ENCODE measurements around the gene RBBP7. TPM values are rescaled to one million over a fixed set of nuclear protein-coding genes. Genes with fewer than 3 reads are reported as not detected.

The RBBP7 gene
- total RNA-seq, 1 experiment from 2014 or later, result 146 TPM

DNA sequence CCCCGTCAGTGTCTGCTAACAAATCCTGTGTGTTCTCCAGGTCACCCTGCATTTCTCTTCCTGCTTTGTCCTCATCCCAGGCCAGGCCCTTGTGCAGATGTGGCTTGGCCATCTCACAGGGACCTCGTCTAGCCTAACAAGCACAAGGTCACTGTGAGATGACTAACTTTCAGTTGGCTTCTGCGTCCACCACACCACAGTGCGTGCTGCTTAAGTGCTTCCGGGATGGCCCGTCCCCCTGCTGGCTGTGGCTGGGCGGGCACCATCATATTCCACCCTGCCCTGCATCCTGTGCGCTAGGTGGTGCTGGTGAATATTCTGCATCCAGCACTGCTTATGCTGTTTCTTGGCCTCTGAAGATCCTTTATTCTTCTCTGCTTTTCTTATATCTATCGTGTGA is 33.8 kb downstream of the RBBP7 start:
- Histone ChIP-seq H3K27ac (ENCODE audit: low read depth, low read length) (no peak overlapping the region), H3K9ac (ENCODE audit: low read length) (no peak overlapping the region), H3K4me3 (replicated peaks in 1 of 2; ENCODE audit: low read depth in 1 of 2, low read length in 2 of 2) (no peak overlapping the region), H3K9me3 (ENCODE audit: control insufficient read depth in 1 of 2, insufficient read depth in 1 of 2, low read depth in 1 of 2, low read length in 2 of 2) (no peaks in the 10 kb centered on the region), H3K27me3 (ENCODE audit: insufficient read depth, low read length) (no peaks in the 10 kb centered on the region), H3K79me2 (ENCODE audit: insufficient read depth, low read length) (no peaks in the 10 kb centered on the region), H4K20me1 (ENCODE audit: insufficient read depth) (no peaks in the 10 kb centered on the region), H3K36me3 (ENCODE audit: control insufficient read depth in 1 of 2, insufficient read depth in 2 of 2, low read length in 2 of 2) (peaks cover 6 to 21% of the 10 kb centered on the region in 2 experiments; a peak in 3 of 4 replicates), H2AFZ (ENCODE audit: low read depth, low read length, poor library complexity, severe bottlenecking) (no peak overlapping the region), H3K9me2 (ENCODE audit: insufficient read depth) (no peaks in the 10 kb centered on the region), H3K4me2 (ENCODE audit: low read length) (no peak overlapping the region), H3K4me1 (ENCODE audit: control insufficient read depth in 1 of 2, insufficient read depth in 2 of 2, low read length in 2 of 2) (peaks cover 0 to 24% of the 10 kb centered on the region in 2 experiments; a peak in 3 of 4 replicates)
- ChIA-PET RAD21 (ENCODE audit: low non-redundant PET in 1 of 2, low total read pairs in 2 of 2, uncharacterized antibody in 2 of 2, unreplicated experiment in 2 of 2) (no interaction called here), POLR2A (no interaction called here), CTCF (no interaction called here)
- TF ChIP-seq, protein P1, sequence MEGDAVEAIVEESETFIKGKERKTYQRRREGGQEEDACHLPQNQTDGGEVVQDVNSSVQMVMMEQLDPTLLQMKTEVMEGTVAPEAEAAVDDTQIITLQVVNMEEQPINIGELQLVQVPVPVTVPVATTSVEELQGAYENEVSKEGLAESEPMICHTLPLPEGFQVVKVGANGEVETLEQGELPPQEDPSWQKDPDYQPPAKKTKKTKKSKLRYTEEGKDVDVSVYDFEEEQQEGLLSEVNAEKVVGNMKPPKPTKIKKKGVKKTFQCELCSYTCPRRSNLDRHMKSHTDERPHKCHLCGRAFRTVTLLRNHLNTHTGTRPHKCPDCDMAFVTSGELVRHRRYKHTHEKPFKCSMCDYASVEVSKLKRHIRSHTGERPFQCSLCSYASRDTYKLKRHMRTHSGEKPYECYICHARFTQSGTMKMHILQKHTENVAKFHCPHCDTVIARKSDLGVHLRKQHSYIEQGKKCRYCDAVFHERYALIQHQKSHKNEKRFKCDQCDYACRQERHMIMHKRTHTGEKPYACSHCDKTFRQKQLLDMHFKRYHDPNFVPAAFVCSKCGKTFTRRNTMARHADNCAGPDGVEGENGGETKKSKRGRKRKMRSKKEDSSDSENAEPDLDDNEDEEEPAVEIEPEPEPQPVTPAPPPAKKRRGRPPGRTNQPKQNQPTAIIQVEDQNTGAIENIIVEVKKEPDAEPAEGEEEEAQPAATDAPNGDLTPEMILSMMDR (IDR thresholded peaks at IDR 0.05 in 2 of 3, conservative IDR thresholded peaks at IDR 0.05 in 1 of 3; ENCODE audit: borderline replicate concordance in 1 of 3, insufficient read depth in 1 of 3, low read depth in 2 of 3, low read length in 2 of 3), result peak; percentile 19 to 45 (median 36); a peak in 4 of 6 replicates
- TF ChIP-seq SRF (IDR thresholded peaks at IDR 0.05; ENCODE audit: low read depth) (no peak), CEBPB (IDR thresholded peaks at IDR 0.05; ENCODE audit: low read depth) (no peak)
- peak; percentile 93 for ATAC-seq
- DNase-seq (ENCODE audit: low read depth, low spot score), result no peak
- intact Hi-C loops (cut with micrococcal nuclease), result no loop called here
- no TSS peak for BruUV-seq (replicated peaks)

DNA sequence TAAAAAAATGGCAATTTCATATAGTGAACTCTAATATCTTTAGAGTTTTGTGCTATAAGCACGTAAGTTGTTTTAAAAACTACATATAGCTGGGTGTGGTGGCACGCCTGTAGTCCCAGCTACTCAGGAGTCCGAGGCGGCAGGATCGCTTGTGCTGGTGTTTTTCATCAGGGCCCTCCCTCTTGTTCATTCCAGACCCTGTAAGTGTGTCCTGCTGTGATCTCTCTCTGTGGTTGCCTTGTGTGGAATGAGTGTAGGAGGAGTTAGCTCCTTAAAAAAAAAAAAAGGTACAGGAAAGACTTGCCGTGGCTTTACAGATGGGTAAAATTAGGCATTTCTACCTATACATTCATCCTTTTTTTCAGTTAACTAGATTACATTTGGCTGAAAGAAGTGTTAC is 35.4 kb downstream of the RBBP7 start:
- no peaks in the 10 kb centered on the region for H3K27me3 ChIP-seq (ENCODE audit: insufficient read depth, low read length)
- peaks cover 8 to 22% of the 10 kb centered on the region in 2 experiments; a peak in 3 of 4 replicates for H3K36me3 ChIP-seq (ENCODE audit: control insufficient read depth in 1 of 2, insufficient read depth in 2 of 2, low read length in 2 of 2)
- no peak overlapping the region for H2AFZ ChIP-seq (ENCODE audit: low read depth, low read length, poor library complexity, severe bottlenecking)
- peaks cover 0 to 21% of the 10 kb centered on the region in 2 experiments; a peak in 3 of 4 replicates for H3K4me1 ChIP-seq (ENCODE audit: control insufficient read depth in 1 of 2, insufficient read depth in 2 of 2, low read length in 2 of 2)
- no peaks in the 10 kb centered on the region for H3K9me2 ChIP-seq (ENCODE audit: insufficient read depth)
- H3K27ac ChIP-seq (ENCODE audit: low read depth, low read length), result no peak overlapping the region
- BruUV-seq (replicated peaks), result no TSS peak
- H4K20me1 ChIP-seq (ENCODE audit: insufficient read depth), result no peaks in the 10 kb centered on the region
- no peak overlapping the region for H3K4me3 ChIP-seq (replicated peaks in 1 of 2; ENCODE audit: low read depth in 1 of 2, low read length in 2 of 2)
- no peak for DNase-seq (ENCODE audit: low read depth, low spot score)
- ATAC-seq, result no peak
- no peak overlapping the region for H3K9ac ChIP-seq (ENCODE audit: low read length)
- H3K79me2 ChIP-seq (ENCODE audit: insufficient read depth, low read length), result peaks cover 3% of the 10 kb centered on the region; the same call in 1 of the 2 replicates
- no peak overlapping the region for H3K4me2 ChIP-seq (ENCODE audit: low read length)
- ChIA-PET RAD21 (ENCODE audit: low non-redundant PET in 1 of 2, low total read pairs in 2 of 2, uncharacterized antibody in 2 of 2, unreplicated experiment in 2 of 2) (no interaction called here), POLR2A (no interaction called here), CTCF (no interaction called here)
- no peaks in the 10 kb centered on the region for H3K9me3 ChIP-seq (ENCODE audit: control insufficient read depth in 1 of 2, insufficient read depth in 1 of 2, low read depth in 1 of 2, low read length in 2 of 2)
- intact Hi-C loops (cut with micrococcal nuclease), result no loop called here
- TF ChIP-seq CEBPB (IDR thresholded peaks at IDR 0.05; ENCODE audit: low read depth) (no peak), SP1 (IDR thresholded peaks at IDR 0.05; ENCODE audit: low read depth) (no peak), ZFX (IDR thresholded peaks at IDR 0.05) (no peak), YY1 (IDR thresholded peaks at IDR 0.05; ENCODE audit: extremely low read depth, insufficient replicate concordance, low read depth, low read length) (no peak), POLR2A (IDR thresholded peaks at IDR 0.05; ENCODE audit: borderline replicate concordance, extremely low read depth, insufficient read depth, insufficient read length) (no peak), ZNF274 (IDR thresholded peaks at IDR 0.05; ENCODE audit: low read depth, low read length) (no peak), RAD21 (IDR thresholded peaks at IDR 0.05; ENCODE audit: low read depth) (no peak), JUND (IDR thresholded peaks at IDR 0.05) (no peak), EGR1 (IDR thresholded peaks at IDR 0.05; ENCODE audit: low read depth) (no peak)
- TF ChIP-seq, protein P2, sequence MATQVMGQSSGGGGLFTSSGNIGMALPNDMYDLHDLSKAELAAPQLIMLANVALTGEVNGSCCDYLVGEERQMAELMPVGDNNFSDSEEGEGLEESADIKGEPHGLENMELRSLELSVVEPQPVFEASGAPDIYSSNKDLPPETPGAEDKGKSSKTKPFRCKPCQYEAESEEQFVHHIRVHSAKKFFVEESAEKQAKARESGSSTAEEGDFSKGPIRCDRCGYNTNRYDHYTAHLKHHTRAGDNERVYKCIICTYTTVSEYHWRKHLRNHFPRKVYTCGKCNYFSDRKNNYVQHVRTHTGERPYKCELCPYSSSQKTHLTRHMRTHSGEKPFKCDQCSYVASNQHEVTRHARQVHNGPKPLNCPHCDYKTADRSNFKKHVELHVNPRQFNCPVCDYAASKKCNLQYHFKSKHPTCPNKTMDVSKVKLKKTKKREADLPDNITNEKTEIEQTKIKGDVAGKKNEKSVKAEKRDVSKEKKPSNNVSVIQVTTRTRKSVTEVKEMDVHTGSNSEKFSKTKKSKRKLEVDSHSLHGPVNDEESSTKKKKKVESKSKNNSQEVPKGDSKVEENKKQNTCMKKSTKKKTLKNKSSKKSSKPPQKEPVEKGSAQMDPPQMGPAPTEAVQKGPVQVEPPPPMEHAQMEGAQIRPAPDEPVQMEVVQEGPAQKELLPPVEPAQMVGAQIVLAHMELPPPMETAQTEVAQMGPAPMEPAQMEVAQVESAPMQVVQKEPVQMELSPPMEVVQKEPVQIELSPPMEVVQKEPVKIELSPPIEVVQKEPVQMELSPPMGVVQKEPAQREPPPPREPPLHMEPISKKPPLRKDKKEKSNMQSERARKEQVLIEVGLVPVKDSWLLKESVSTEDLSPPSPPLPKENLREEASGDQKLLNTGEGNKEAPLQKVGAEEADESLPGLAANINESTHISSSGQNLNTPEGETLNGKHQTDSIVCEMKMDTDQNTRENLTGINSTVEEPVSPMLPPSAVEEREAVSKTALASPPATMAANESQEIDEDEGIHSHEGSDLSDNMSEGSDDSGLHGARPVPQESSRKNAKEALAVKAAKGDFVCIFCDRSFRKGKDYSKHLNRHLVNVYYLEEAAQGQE (IDR thresholded peaks at IDR 0.05; ENCODE audit: low read depth), result no peak
- TF ChIP-seq, protein P1 (IDR thresholded peaks at IDR 0.05 in 2 of 3, conservative IDR thresholded peaks at IDR 0.05 in 1 of 3; ENCODE audit: borderline replicate concordance in 1 of 3, insufficient read depth in 1 of 3, low read depth in 2 of 3, low read length in 2 of 3), result no peak

Measured in HCT116 (cell line).